Measurements from ENCODE around the gene PTPRT. TPM values are rescaled to one million over a fixed set of nuclear protein-coding genes. Genes with fewer than 3 reads are reported as not detected.
"Not testable (repeated sequence)": the region's sequence is repeated elsewhere in the genome, so short reads cannot be mapped to it uniquely, and the experiment has no call there.

Gene PTPRT
- total RNA-seq, 2 experiments from 2014 or later = not detected

GRCh38 chr20:42252116-42252515, 937.6 kb downstream of the PTPRT start:
- no peaks in the 10 kb centered on the region for H3K27me3 Mint-ChIP-seq
- no peak for TF ChIP-seq CTCF (IDR thresholded peaks at IDR 0.05)
- H3K4me3 Mint-ChIP-seq = no peak overlapping the region
- no peak for DNase-seq
- no peaks in the 10 kb centered on the region for H3K36me3 Mint-ChIP-seq (ENCODE audit: low read depth)
- ChIA-PET CTCF (no interaction called here), POLR2A (no interaction called here)
- H3K27ac Mint-ChIP-seq = no peak overlapping the region
- peaks cover 2% of the 10 kb centered on the region for H3K9me3 Mint-ChIP-seq
- intact Hi-C loops (cut with micrococcal nuclease) = no loop called here
- no peaks in the 10 kb centered on the region for H3K4me1 Mint-ChIP-seq (ENCODE audit: low read depth)
- no peak for ATAC-seq

- Mint-ChIP-seq H3K4me1 (ENCODE audit: low read depth) (no peaks in the 10 kb centered on the region), H3K27me3 (no peaks in the 10 kb centered on the region), H3K27ac (no peak overlapping the region), H3K4me3 (no peak overlapping the region), H3K36me3 (ENCODE audit: low read depth) (no peaks in the 10 kb centered on the region), H3K9me3 (peaks cover 4% of the 10 kb centered on the region)
- intact Hi-C loops (cut with micrococcal nuclease) = no loop called here
- POLR2A ChIA-PET = no interaction called here
- DNase-seq (no peak), ATAC-seq (no peak)
- CTCF ChIA-PET = no interaction called here
- TF ChIP-seq CTCF (IDR thresholded peaks at IDR 0.05) = no peak
Measured at GRCh38 chr20:42218621-42219374, 970.9 kb downstream of the PTPRT start.

GRCh38 chr20:42214074-42214473, 975.6 kb downstream of the PTPRT start:
- POLR2A ChIA-PET = no interaction called here
- ATAC-seq = no peak
- H3K27me3 Mint-ChIP-seq = no peaks in the 10 kb centered on the region

GRCh38 chr20:42212391-42212790, 977.3 kb downstream of the PTPRT start:
- Mint-ChIP-seq H3K4me3 (no peak overlapping the region), H3K27me3 (no peaks in the 10 kb centered on the region), H3K36me3 (ENCODE audit: low read depth) (no peaks in the 10 kb centered on the region), H3K4me1 (ENCODE audit: low read depth) (no peaks in the 10 kb centered on the region), H3K9me3 (peaks cover 7% of the 10 kb centered on the region), H3K27ac (no peak overlapping the region)
- no peak for ATAC-seq
- ChIA-PET CTCF (no interaction called here), POLR2A (no interaction called here)
- no peak for DNase-seq
- intact Hi-C loops (cut with micrococcal nuclease) = no loop called here
- TF ChIP-seq CTCF (IDR thresholded peaks at IDR 0.05) = no peak

More at GRCh38 chr20:42214074-42214473, 975.6 kb downstream of the PTPRT start:
- H3K27ac Mint-ChIP-seq = no peak overlapping the region
- no peaks in the 10 kb centered on the region for H3K4me1 Mint-ChIP-seq (ENCODE audit: low read depth)
- TF ChIP-seq CTCF (IDR thresholded peaks at IDR 0.05) = no peak
- no peaks in the 10 kb centered on the region for H3K36me3 Mint-ChIP-seq (ENCODE audit: low read depth)
- CTCF ChIA-PET = no interaction called here
- DNase-seq = no peak
- H3K9me3 Mint-ChIP-seq = peaks cover 4% of the 10 kb centered on the region
- no peak overlapping the region for H3K4me3 Mint-ChIP-seq
- intact Hi-C loops (cut with micrococcal nuclease) = no loop called here

GRCh38 chr20:42206557-42206956, 983.1 kb downstream of the PTPRT start:
- CTCF ChIA-PET; H3K4me1 Mint-ChIP-seq (ENCODE audit: low read depth); H3K9me3 Mint-ChIP-seq; intact Hi-C loops (cut with micrococcal nuclease); DNase-seq; POLR2A ChIA-PET; H3K4me3 Mint-ChIP-seq; H3K27ac Mint-ChIP-seq; H3K27me3 Mint-ChIP-seq; H3K36me3 Mint-ChIP-seq (ENCODE audit: low read depth); ATAC-seq: not testable (repeated sequence)

Measured in activated CD8-positive, alpha-beta T cell treated with anti-CD3 and anti-CD28 coated beads for 36 hours (primary cell).